ENCODE results near the gene HOPX.

Gene HOPX

DNA sequence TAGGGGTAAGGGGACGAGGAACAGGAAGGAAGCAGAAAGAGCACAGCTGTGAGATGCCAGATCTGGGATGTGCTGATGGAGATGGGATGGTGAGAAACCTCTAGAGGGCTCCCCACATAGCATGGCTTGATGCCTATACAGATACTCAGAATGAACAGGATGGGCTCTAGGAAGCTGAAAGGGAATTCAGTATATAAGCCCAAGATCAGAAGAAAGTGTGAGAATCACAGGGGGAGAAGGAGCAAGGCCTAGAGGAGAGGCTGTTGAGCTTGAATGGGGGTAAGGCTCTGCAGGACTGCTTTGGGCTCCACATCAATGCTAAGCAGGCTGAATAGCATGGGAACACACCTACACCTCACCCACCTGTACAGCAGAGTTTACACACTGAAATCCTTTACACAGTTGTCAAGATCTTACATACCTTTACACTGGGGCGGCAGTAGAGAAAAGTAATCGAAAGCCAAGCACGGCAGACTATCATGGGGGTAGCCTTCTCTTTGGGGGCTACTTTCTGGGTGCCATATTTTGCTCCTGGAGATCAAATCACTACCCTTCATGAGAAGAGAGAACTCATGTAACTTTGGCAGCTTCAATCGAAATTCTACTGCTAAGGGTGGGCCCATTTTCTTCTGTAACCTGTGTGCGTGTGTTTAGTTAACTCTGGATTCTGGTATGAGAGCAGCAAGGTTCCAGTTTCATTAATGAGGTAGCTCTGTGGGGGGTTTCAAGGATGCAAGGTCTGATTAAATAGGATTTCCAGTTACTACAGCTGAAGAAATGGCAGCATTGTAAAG is 30.6 kb downstream of the HOPX start:
- no peak overlapping the region for H3K4me3 ChIP-seq (ENCODE audit: low read depth, low read length)

DNA sequence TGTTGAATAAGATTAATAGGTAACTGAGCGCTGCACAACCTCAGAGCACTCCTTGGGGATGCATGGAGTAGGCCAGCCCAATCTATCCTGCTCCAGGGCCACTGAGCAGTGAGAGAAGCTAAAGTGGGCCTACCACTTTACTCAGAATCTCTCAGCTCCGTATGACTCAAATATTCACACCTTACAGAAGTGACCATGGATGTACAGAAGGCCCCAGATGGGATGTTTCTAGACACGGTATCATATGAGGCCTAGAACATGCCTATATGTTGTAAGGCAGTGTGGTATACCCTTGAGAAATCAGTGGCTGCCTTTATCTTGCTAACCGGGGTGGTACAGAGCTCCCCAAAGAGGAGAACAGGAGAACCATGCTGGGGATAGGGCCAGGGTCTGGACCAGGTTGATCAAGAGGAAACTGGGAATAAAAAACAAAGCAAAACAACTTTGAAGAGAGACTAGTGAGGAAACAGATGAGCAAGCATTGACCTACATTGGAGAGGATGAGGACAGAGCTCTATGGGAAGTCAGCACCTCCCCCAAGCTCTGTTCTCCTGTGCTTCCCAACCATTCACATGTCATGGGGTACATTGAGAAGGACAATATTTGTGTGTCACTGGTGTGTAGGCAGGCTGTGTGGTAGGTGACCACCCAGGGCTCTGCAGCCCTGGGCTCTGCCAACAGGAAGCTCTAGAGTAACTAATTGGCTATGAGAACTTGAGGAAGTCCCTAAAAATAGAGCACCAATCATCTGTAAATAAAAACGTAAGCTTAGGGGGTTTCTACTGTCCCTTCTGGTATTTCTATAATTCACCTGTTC is 31.4 kb downstream of the HOPX start:
- no peak overlapping the region for H3K4me3 ChIP-seq (ENCODE audit: low read depth, low read length)
- TF ChIP-seq, protein P1, sequence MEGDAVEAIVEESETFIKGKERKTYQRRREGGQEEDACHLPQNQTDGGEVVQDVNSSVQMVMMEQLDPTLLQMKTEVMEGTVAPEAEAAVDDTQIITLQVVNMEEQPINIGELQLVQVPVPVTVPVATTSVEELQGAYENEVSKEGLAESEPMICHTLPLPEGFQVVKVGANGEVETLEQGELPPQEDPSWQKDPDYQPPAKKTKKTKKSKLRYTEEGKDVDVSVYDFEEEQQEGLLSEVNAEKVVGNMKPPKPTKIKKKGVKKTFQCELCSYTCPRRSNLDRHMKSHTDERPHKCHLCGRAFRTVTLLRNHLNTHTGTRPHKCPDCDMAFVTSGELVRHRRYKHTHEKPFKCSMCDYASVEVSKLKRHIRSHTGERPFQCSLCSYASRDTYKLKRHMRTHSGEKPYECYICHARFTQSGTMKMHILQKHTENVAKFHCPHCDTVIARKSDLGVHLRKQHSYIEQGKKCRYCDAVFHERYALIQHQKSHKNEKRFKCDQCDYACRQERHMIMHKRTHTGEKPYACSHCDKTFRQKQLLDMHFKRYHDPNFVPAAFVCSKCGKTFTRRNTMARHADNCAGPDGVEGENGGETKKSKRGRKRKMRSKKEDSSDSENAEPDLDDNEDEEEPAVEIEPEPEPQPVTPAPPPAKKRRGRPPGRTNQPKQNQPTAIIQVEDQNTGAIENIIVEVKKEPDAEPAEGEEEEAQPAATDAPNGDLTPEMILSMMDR (IDR thresholded peaks at IDR 0.05; ENCODE audit: borderline replicate concordance, insufficient read depth, low read depth, low read length) = no peak

More for the DNA sequence above, 30.6 kb downstream of the HOPX start:
- TF ChIP-seq, protein P1 (IDR thresholded peaks at IDR 0.05; ENCODE audit: borderline replicate concordance, insufficient read depth, low read depth, low read length) = no peak

DNA sequence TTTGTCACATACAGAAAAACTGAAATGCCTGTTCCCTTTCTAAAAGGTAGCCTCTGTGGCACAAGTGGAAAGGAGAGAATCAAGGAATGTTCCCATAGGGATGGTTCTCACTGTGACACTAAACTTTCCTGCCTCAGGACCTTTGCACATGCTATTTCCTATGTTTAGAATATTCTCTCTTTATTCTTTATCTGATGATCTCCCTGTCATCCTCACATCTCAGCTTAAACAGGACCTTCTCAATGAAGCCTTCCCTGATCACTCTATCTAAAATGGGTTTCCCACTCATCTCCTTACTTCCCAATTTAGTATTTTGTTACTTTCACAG is 32.3 kb downstream of the HOPX start:
- TF ChIP-seq, protein P1 (IDR thresholded peaks at IDR 0.05; ENCODE audit: borderline replicate concordance, insufficient read depth, low read depth, low read length) = no peak
- no peak overlapping the region for H3K4me3 ChIP-seq (ENCODE audit: low read depth, low read length)

DNA sequence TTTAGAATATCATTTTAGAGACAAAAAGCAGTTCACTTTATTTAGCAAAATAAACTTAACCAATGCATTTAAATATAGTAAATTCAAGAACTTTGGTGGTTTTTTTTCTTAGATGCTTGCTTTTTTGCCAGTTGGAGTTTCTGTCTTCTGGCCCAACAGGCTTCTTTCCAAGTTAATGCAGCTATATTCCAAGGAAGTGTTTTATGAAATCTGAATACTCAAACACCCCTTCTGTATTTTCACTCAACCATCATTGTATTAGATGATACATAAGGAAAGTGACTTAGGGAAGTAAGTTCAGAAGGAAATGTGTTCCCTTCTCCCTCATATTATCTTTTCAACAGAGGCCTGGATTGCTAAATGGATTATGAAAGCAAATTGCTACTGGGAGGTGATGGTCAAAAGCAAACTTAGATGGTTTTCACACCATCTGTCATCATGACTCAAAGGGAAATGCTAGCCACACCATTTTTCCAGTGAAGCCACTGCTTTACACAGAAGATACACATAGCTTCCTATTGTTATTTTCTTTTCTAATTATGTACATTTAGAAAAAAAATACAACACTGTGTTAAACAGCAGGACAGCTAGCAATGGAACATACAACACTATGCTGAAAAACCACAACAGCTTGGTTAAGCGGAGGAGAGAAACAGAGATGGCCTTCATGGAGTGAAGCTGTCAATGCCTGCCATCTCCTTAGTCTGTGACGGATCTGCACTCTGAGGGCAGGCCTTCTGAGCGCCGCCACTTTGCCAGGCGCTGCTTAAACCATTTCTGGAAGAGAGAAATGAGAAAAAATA is 32.9 kb downstream of the HOPX start:
- no peak overlapping the region for H3K4me3 ChIP-seq (ENCODE audit: low read depth, low read length)
- TF ChIP-seq, protein P1 (IDR thresholded peaks at IDR 0.05; ENCODE audit: borderline replicate concordance, insufficient read depth, low read depth, low read length) = no peak

DNA sequence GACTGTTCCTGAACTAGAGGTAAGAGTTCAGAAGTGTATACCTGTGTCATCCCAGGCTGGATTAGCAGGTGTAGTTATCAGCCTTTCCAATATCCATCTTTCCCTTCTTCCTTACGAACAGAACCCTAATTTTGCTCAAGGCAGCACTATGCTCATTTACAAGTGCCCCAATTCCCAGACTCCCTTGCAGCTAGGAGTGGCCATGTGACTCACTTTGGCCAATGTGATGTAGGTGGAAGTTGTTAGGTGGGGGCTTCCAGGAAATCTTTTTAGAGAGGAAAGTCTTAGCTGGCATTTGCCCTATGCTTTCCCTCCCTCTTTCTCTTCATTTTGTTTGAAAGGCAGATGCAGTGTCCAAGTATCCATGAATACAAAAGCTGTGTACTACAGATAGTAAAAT is 34.8 kb downstream of the HOPX start:
- TF ChIP-seq, protein P1 (IDR thresholded peaks at IDR 0.05; ENCODE audit: borderline replicate concordance, insufficient read depth, low read depth, low read length) = no peak
- H3K4me3 ChIP-seq (ENCODE audit: low read depth, low read length) = no peak overlapping the region

DNA sequence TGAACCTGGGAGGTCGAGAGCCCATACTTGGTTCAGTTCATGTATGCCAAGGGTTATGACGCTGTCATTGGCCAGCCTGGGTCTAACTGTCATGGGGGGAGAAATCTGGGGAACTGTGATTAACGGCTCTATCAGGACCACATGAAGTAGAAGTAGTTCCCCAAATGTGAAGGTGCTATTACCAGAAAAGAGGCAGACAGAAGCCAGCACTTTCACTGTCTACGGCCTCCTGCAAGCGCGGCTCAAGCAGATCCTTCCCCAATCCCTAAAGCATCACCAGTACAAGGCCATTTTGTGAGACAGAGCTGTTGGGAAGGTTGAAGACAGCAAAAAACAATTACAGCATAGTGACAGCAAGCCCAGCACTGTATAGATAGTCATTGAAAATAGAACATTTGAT is 37.5 kb downstream of the HOPX start:
- TF ChIP-seq, protein P1 (IDR thresholded peaks at IDR 0.05; ENCODE audit: borderline replicate concordance, insufficient read depth, low read depth, low read length) = no peak

More for the DNA sequence above, 37.5 kb downstream of the HOPX start:
- H3K4me3 ChIP-seq (ENCODE audit: low read depth, low read length) = no peak overlapping the region

Measured in GM12875 (cell line).